Measurements from ENCODE around the gene MID2.
"Not testable (repeated sequence)": the region's sequence is repeated elsewhere in the genome, so short reads cannot be mapped to it uniquely, and the experiment has no call there.

MID2 gene, protein sequence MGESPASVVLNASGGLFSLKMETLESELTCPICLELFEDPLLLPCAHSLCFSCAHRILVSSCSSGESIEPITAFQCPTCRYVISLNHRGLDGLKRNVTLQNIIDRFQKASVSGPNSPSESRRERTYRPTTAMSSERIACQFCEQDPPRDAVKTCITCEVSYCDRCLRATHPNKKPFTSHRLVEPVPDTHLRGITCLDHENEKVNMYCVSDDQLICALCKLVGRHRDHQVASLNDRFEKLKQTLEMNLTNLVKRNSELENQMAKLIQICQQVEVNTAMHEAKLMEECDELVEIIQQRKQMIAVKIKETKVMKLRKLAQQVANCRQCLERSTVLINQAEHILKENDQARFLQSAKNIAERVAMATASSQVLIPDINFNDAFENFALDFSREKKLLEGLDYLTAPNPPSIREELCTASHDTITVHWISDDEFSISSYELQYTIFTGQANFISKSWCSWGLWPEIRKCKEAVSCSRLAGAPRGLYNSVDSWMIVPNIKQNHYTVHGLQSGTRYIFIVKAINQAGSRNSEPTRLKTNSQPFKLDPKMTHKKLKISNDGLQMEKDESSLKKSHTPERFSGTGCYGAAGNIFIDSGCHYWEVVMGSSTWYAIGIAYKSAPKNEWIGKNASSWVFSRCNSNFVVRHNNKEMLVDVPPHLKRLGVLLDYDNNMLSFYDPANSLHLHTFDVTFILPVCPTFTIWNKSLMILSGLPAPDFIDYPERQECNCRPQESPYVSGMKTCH

DNA sequence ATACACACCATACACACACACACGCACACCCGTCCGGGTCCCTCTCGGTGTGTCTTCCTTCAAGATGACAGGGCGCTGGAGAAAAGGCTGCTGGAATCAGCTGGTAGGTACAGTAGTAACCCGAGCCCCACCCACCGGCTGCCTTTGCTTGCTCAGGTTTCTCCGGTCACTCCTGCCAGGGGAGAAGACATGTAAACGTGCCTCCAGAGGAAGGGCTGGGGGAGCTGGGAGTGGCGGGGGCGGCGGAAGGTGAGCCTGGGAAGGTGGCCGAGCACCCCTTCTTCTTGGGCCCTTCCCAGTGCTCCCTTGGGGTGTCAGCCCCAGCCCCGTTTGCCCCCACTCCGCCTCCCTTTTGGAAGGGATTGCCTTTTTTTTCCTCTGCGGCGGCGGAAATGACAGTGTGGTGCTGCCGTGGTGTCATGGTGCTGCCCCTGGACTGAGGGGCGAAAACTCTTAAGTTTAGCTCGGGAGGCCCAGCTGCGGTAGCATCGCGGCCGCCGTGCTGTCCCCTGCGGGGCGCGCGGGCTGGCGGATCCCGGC, at the start of gene MID2:
MID2 (plus strand) TSS at position 169 of the 540 bp plus-strand sequence. CDS start 561 bp downstream, outside the sequence.
- DNase-seq (ENCODE audit: low read depth, low spot score), result peak; percentile 75

DNA sequence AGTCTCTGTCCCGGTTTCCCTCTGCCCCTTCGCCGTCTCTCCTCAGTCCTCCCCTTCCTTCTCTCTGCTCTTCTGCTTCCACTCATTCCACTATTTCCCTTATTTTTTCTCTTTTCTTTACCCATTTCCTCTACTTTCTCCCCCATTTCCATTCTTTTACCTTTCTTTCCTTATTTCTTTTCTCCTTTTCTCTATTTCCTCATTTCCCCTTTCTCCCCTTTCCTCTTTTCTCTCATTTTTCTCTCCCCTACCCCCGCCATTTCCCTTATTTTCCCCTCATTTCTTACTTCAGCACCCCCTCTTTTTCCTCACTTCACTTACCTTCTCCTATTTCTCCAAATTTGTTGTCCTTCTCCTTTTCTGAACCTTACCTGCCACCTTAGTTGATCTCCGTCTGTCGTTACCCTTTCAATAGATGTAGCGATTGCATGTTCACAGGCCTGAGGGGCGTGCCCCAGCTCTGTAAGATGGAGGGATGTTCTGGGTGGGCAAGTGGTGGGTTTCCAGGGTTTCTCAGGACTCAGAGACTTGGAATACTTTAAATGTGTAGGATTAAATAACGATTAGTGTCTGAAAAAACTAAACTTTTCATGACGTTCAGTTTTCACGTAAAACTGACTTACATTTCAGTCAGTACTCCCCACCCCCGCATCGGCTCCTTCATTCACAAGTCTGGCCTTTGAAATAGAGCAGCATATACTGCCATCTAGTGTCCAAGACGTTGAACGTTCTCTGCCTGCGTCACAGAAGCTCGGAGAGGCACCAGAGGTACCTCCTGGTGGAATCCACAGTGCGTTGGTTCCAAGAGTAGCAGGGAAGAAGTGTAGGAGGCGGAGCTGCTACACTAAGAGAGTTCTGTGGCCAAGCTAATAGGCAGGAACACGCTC, 48.8 kb upstream of the MID2 start:
- peak; percentile 94 for DNase-seq (ENCODE audit: low read depth, low spot score)

DNA sequence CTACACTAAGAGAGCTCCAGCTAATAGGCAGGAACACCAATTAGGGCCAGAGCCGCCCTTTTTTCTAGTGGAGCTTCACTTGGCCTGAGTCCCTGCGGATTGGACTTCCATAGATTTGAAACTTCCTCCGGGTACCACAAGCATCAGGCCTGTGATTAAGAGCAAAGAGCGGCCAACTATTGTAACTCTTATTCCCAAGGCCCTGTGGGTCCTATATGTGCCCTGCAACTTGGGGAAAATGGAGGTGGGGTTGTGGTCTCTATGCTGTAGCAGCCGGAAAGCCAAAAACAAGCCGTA, 48.2 kb upstream of the MID2 start, which contains the start of gene NCBP2L:
NCBP2L (plus strand) TSS at position 198 of the 297 bp plus-strand sequence. CDS start 16,488 bp downstream, outside the sequence.
- no peak for DNase-seq (ENCODE audit: low read depth, low spot score)

DNA sequence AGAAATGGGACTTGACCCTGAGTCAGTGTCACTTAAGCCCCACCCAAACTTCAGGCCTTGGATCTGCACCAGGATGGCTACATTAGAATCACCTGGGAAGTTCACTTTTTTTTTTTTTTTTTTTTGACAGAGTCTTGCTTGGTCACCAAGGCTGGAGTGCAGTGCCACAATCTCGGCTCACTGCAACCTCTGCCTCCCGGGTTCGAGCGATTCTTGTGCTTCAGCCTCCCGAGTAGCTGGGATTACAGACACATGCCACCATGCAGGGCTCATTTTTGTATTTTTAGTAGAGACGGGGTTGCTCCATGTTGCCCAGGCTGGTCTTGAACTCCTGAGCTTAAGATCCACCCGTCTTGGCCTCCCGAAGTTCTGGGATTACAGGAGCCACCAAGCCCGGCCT, 45.1 kb upstream of the MID2 start:
- DNase-seq (ENCODE audit: low read depth, low spot score), result no peak

DNA sequence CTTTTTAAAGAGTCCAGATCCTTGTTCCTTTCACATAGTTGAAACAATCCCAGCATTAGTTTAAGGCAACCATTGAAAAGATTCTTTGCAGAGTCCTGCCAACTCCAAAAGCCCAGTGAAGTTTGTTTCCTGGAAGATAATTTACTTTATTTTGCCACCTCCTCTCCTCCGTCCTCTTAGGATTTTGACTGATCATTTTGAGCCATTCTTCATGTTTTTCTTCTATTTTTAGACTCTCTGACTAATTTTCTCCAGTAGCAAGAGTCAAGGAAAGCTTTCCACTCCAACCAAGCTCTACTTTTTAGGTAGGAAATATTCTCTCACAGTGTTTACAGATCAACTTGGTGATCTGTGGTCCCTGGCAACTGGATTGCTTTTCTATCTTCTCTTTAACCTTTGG, 37.8 kb upstream of the MID2 start:
- no peak for DNase-seq (ENCODE audit: low read depth, low spot score)

DNA sequence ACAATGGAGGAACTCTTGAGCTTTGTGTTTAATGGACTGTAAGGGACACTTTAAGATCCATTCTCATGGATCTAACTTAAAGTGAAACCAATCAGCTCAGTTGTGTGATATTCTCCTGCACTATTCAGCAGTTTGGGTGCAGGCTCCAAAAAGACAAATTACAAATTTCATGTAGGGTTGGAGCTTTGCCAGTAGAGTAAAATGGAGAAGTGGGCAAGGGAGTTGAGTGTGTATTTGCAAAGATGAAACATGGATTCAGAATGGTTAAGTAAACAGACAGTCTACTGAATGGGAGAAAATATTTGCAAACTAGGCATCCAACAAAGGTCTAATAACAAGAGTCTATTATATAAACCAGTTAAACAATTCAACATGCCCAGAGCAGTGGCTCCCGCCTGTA, 21.2 kb upstream of the MID2 start:
- no peak for DNase-seq (ENCODE audit: low read depth, low spot score)

DNA sequence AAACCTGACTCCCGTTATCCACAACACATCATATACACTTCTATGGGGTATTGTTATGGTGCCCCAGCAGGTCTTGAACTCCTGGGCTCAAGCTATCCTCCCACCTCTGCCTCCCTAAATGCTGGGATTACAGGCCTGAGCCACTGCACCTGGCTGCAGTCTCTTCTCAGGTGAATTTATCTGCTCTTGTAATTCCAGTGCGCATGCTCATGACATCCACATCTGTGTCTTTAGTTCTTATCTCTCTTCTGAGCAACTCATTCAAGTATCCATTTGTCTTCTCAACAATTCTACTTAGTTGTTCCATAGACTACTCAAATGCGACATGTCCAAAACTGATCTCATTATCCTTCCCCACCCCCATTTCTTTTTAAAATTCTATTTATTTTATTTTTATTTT, 20.5 kb upstream of the MID2 start:
- DNase-seq (ENCODE audit: low read depth, low spot score), result no peak

DNA sequence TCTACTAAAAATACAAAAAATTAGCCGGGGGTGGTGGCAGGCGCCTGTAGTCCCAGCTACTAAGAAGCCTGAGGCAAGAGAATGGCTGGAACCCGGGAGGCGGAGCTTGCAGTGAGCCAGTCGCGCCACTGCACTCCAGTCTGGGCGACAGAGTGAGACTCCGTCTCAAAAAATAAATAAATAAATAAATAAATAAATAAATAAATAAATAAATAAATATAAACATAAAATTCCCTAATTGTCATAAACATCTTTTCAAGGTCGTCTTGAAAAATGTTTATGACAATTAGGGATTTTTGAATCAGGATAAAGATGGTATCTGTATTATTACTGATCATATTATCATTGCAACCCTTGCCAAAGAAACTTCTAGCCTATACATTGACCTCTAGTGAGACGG, 15.6 kb upstream of the MID2 start:
- DNase-seq (ENCODE audit: low read depth, low spot score), result not testable (repeated sequence)

DNA sequence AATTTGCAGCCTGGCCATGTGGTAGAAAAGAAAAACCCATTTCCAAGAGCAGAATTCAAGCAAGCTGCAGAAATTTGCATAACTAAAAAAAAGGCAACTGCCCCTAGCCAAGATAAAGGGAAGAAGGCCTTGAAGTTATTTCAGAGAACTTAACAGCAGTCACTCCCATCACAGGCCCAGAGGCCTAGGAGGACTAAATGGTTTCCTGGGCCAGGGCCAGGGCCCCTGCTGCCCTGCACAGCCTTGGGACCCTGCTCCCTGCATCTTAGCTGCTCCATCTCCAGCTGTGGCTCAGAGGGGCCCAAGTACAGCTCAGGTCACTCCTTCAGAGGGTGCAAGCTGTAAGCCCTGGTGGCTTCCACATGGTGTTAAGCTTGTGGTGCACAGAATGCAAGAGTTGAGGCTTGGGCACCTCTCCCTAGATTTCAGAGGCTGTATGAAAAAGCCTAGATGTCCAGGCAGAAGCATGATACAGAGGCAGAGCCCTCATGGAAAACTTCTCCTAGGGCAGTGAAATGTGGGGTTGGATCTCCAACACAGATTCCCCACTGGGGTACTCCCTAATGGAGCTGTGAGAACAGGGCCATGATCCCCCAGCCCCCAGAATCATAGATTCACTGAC, 6.7 kb upstream of the MID2 start:
- no peak for DNase-seq (ENCODE audit: low read depth, low spot score)

DNA sequence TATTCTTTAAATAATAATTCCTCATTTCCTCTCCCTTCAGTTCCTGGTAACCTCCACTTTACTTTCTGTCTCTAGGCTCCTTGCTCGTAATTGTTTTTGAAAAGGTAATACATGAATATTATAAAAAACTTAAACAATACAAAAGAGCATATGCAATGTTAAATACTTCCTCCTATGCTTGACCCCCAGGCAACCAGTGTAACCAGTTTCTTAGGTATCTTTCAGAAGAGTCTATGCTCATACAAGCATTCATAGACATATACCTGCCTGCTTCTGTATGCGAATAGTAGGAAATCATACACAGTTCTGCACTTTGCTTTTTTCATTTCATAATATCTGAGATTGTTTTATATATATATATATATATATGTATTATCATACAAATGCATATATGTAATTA, 2.6 kb upstream of the MID2 start:
- DNase-seq (ENCODE audit: low read depth, low spot score), result no peak

DNA sequence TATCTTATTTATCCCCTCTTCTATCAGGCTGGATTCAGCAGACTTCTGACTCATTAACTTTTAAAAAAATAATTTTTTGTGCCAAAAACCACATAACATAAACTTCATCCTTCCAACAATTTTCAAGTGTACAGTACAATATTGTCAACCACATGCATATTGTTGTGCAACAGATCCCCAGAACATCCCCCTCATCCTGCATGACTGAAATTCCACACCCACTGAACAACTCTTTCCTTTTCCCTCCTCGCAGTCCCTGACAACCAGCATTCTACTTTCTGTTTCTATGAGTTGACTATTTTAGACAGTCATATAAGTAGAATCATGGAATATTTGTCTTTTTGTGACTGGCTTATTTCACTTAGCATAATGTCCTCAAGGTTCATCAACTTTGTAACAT, 2.2 kb upstream of the MID2 start:
- no peak for DNase-seq (ENCODE audit: low read depth, low spot score)

DNA sequence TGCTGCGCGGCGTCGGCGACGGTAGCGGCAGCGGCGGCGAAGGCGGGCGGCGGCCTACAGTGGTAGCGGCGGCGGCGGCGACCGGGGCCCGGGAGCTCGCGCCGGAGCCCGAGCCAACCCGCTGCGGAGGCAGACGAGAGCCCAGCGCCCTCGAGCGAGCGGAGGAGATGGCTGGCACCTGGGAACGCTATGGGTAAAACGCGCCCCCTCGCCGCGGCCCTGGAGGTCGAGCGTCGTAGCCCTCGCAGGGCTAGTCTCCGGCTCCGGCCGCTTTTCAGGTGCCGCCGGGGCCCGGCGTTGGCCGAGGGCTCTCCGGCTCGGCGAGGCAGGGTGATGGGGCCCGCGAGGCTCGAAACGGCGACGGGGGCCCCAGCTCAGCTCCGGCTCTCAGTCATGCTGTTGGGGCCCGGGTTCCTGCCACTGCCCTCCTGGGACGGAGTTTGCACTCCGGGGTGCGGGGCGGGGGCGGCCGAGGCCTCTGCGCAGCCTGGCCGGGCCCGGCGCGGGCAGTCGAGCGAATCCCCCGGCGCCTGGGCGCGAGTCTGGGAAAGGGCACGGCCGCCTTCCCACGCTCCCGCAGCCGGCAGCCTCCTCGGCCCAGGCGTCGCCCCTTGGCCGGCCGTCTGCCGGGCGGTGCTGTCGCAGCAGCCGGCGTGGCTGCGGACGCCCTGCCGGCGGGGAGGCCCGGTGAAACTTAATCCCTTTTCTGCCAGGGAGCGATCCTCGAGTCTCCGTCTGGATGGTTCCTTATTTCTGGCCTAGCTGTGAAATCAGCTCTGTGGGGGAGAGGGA, 768 bp downstream of the MID2 start:
- DNase-seq (ENCODE audit: low read depth, low spot score), result peak; percentile 68

DNA sequence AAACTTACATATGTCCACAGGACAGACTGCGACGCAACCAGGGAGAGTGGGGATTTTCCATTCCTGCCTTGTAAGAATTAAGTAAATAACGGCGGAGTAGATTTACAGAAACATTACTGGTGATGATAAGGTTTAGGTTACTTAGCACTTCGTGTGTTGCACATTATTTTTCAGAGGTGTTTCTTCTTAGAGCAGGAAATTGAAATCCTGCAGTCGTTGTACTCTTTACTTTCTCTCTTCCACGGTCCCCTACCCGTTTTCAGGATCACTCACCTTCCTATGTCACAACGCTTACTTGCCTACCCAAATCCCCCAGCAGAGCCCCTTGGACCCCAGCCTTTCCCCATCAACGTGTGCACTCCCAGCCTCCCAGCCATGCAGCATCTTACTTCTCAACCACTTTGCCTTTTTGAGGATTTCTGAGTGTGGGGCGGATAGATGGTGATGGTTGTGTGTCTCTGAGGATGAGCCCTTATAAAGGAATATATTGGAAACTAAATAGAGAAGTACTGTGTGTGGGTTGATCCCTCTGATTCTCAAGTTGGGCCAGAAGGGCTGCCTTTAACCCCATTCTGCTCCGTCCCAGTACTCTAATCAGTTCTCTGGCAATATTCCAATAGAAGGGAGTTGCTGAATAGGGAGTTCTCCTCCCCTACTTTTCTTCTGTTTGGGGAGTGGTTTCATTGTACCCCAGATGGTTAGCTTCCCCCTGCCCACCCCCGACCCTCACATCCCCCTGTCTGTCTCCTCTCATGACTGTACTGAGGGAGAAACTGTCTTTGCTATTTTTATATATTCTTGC, 1.6 kb downstream of the MID2 start:
- no peak for DNase-seq (ENCODE audit: low read depth, low spot score)

DNA sequence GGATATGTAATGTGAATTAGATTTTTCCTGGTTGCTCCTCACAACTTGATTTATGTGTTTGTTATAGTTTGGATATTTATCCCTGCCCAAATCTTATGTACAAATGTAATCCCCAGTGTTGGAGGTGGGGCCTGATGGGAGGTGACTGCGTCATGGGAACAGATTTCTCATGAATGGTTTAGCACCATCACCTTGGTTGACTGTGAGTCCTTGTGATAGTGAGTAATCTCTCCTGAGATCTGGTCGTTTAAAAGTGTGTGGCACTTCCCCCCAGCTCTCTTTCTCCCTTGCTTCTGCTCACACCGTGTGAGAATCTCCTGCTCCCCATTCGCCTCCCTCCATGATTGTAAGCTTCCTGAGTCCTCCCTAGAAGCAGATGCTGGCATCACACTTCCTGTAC, 2.2 kb downstream of the MID2 start:
- DNase-seq (ENCODE audit: low read depth, low spot score), result no peak

DNA sequence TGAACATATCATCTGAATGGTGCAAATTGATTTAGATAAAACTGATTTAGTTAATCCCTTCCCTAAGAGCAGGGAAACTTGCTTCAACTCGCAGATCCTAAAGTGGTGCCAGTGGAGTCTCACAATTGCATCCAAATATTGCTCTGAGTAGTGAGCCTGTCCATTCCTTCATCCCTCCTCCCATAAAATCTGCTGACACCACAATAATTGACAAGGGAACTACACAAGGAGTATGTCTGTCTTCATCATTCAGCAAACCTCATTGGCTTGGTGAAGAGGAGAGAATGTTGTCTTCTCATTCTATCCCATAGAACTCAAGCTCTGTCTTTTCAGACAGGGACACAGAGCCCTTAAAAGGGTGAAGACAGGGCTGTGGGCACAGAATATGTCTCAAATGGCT, 4.2 kb downstream of the MID2 start:
- no peak for DNase-seq (ENCODE audit: low read depth, low spot score)

DNA sequence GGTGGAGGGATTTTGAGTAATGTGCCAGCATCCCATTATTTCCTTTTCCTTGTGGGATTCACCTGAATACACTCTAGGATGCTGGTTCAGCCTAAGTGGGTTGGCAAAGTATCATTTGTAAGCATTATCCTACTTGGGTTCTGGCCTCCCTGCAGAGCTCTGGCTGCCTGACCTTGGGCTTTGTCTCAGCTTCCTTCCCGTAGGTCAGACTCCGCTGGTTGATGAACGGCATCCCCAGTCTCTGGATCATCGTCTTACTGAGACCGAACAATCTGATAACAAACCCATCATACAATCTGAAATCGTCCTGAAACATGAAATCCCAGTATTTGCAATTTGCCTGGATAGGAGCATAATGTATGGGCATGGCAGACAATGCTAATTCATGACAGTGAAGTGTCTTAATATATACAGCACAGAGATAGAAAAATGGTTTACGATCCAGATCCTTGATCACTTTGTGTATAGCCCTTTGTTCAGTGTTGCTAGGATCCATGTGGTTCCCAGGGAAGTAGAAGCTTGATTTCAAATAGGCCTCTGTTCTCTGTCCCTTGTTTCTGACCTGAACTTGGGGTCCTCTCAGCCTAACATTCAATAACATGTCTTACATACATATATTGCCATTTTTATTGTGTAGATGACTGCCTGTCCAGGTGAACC, 5.5 kb downstream of the MID2 start:
- DNase-seq (ENCODE audit: low read depth, low spot score), result no peak

DNA sequence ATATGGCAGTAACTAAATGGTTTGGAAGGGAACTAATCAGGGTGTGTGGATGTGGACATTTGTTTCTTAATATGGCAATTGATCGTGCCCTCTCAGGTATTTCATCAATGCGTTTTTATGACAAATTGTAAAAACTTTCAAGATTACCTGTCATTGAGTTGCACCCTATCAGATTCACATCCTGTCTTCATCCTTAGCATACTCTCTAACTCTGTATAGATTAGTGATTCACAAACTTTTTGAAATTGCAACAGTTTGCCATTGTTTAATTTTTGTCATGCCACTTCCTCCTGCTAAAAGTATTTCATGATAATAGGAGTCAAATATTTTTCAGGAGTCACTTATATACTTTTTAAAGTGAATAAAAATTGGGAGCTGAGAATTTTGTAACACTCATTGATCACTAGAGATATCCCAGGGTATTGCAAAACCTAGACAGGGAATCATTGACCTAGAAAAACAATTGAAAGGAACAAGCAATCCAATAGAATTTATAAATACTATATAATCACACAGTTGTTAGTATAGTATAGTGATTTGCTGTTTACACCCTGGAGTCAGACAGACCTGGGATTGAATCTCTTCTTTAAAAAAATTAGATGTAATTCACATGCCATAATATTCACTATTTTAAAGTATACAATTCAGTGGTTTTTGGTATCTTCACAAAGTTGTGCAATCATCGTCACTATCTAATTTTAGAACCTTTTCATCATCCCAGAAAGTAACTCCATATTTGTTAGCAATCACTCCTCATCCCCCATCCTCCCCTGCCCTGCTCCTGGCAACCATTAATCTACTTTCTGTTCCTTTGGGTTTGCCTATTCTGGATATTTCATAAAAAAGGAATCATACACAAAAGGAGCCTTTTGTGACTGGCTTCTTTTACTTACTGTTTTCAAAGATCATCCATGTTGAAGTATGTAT, 8.9 kb downstream of the MID2 start:
- no peak for DNase-seq (ENCODE audit: low read depth, low spot score)

DNA sequence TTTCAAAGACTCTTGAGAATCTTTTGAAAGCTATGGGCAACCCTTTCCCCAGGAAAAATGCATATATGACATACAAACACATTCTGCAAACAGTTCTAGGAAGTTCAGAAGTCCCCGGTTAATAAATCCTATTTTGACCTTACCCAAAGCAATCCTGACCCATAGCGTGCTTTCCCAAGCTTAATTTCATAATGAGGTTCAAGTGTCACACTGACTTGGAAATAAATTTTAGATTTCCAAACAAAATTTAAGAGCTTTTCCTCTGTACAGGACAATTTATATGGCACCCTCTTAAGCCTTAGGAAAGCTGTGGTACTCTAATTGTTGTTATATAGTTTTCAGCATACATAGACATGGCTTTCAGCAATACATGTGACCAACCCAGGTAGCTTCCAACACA, 11.3 kb downstream of the MID2 start:
- no peak for DNase-seq (ENCODE audit: low read depth, low spot score)
